ENCODE measurements around the gene SH2B2.

GRCh38 chr7:102291916-102292267 is 5.2 kb downstream of the SH2B2 start:
- TF ChIP-seq CTCF (IDR thresholded peaks at IDR 0.05) = no peak
- TF ChIP-seq POLR2AphosphoS5 (IDR thresholded peaks at IDR 0.05) = no peak
